HepG2 (cell line): ENCODE data around the gene HDAC4. TPM values are rescaled to one million over a fixed set of nuclear protein-coding genes. Genes with fewer than 3 reads are reported as not detected.

Experiments used
- FOXJ3 ChIP-seq: sonication (generic); formaldehyde crosslinking; IDR thresholded peaks from 2 replicates; pipeline ENCODE4 v1.4.0; 2020; ENCODE audit warnings: missing genetic modification reagents, mild to moderate bottlenecking, borderline replicate concordance
- GMEB1 ChIP-seq: sonication (generic); formaldehyde crosslinking; IDR thresholded peaks from 2 replicates; pipeline ENCODE4 v1.5.1; 2020; ENCODE audit warnings: missing genetic modification reagents, mild to moderate bottlenecking, borderline replicate concordance
- MAZ ChIP-seq, 2 experiments: sonication (generic) in 1 of 2; formaldehyde crosslinking in 1 of 2; IDR thresholded peaks; 2 replicates each; pipeline versions ENCODE4 v1.5.0 to v1.6.1; 2012 to 2020; ENCODE audit warnings: low read depth in 2 of 2, mild to moderate bottlenecking in 2 of 2, borderline replicate concordance in 1 of 2, improper control_type of control experiment in 1 of 2, low read length in 1 of 2, missing genetic modification reagents in 1 of 2, moderate library complexity in 1 of 2
- RAD51 ChIP-seq: fragments of 450-650 bp; IDR thresholded peaks from 2 replicates; pipeline ENCODE4 v1.6.1; 2016; ENCODE audit warnings: borderline replicate concordance
- ZNF207 ChIP-seq: fragments of 450-650 bp; IDR thresholded peaks from 2 replicates; pipeline ENCODE4 v1.6.1; 2016; ENCODE audit warnings: antibody characterized with exemption, borderline replicate concordance
- ZNF3 ChIP-seq: IDR thresholded peaks from 2 replicates; pipeline ENCODE4 v1.7.0; 2017; ENCODE audit warnings: inconsistent platforms
- ZNF646 ChIP-seq: sonication (generic); formaldehyde crosslinking; IDR thresholded peaks from 2 replicates; pipeline ENCODE4 v1.9.0; 2021; ENCODE audit warnings: mild to moderate bottlenecking, missing genetic modification reagents
- polyA plus RNA-seq, 8 experiments: library from polyadenylated mRNA; depleted of rRNA in 3 of 8; stranded (reverse) in 7 of 8; unstranded in 1 of 8; fragments of >200 nt; fragmentation: Illumina TruSeq in 4 of 8; extraction: Trizol in 4 of 8; gene quantifications; 2 replicates each; pipeline versions ENCODE4 v1.2.1 to v1.2.3, GENCODE V29; 2011 to 2016; ENCODE audit warnings: low read depth in 4 of 8, missing spikeins in 1 of 8, mixed read lengths in 1 of 8; ENCODE audit not compliant: insufficient read depth in 1 of 8
- total RNA-seq, 5 experiments: library from RNA; depleted of rRNA; stranded (reverse); fragments of >200 nt; fragmentation: Illumina TruSeq; extraction: Trizol; gene quantifications; 2 replicates each; pipeline ENCODE4 v1.2.3, GENCODE V29; 2016; ENCODE audit warnings: low read depth in 1 of 5
- TF ChIP-seq, protein P1 (sequence below): sonication (generic); formaldehyde crosslinking; conservative IDR thresholded peaks from 2 replicates; pipeline ENCODE4 v1.4.0; 2020; ENCODE audit warnings: missing genetic modification reagents

Gene HDAC4
- total and polyA plus RNA-seq, 2 of the 13 experiments (the other 11 are each of a cell fraction or from before 2014, with no cell fraction given) = 10.1 to 11.5 TPM

DNA sequence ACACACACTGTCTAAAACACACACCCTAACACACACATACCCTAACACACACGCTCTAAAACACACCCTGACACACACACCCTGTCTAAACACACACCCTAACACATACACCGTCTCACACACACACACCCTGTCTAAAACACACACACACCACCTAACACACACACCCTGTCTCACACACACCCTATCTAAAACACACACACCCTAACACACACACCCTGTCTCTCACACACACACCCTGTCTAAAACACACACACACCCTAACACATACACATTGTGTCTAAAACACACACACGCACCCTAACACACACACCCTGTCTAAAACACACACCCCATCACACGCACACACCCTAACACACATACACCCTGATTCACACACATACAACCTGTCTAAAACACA is 54.1 kb downstream of the HDAC4 start (continued):
- TF ChIP-seq RAD51 (no peak), FOXJ3 (CRISPR knock-in tag) (no peak), ZNF646 (CRISPR knock-in tag) (peak; percentile 65; the same call in 1 of the 2 replicates), GMEB1 (CRISPR knock-in tag) (no peak), ZNF3 (CRISPR knock-in tag) (no peak), ZNF207 (0 out of 2 replicates have a peak, but pooled peaks have one; percentile 25), MAZ (IDR thresholded peaks at IDR 0.05; ENCODE audit: borderline replicate concordance, low read depth, low read length) (no peak), MAZ (CRISPR knock-in tag; IDR thresholded peaks at IDR 0.05; ENCODE audit: low read depth) (no peak)
- TF ChIP-seq, protein P1, sequence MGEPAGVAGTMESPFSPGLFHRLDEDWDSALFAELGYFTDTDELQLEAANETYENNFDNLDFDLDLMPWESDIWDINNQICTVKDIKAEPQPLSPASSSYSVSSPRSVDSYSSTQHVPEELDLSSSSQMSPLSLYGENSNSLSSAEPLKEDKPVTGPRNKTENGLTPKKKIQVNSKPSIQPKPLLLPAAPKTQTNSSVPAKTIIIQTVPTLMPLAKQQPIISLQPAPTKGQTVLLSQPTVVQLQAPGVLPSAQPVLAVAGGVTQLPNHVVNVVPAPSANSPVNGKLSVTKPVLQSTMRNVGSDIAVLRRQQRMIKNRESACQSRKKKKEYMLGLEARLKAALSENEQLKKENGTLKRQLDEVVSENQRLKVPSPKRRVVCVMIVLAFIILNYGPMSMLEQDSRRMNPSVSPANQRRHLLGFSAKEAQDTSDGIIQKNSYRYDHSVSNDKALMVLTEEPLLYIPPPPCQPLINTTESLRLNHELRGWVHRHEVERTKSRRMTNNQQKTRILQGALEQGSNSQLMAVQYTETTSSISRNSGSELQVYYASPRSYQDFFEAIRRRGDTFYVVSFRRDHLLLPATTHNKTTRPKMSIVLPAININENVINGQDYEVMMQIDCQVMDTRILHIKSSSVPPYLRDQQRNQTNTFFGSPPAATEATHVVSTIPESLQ (CRISPR knock-in tag) = no peak
